Activated CD4-positive, alpha-beta T cell treated with anti-CD3 and anti-CD28 coated beads for 36 hours (primary cell): ENCODE data around the gene PHB1. TPM values are rescaled to one million over a fixed set of nuclear protein-coding genes. Genes with fewer than 3 reads are reported as not detected.

ENCODE experiments used
- ATAC-seq: fragments of 200-7000 bp; cut with Tn5 transposase; one replicate; pipeline ENCODE4 v1.10.0; 2021; ENCODE audit warnings: mild to moderate bottlenecking, moderate library complexity
- CTCF ChIA-PET: fragments of 350-600 bp; sonication (Branson Sonifier 250); formaldehyde crosslinking; loops from one replicate; lab custom pipeline; 2021; ENCODE audit warnings: antibody characterized with exemption; lab: Charles Lee
- POLR2A ChIA-PET: fragments of 350-600 bp; sonication (Branson Sonifier 250); formaldehyde crosslinking; loops from one replicate; lab custom pipeline; 2021; ENCODE audit warnings: antibody characterized with exemption, inconsistent platforms; lab: Charles Lee
- DNase-seq: peaks from one replicate; pipeline ENCODE4 v3.0.0-alpha.2; 2020
- H3K27ac Mint-ChIP-seq: one replicate; pipeline ENCODE4 v1.8.0; 2021; ENCODE audit warnings: mixed read lengths
- H3K27me3 Mint-ChIP-seq: one replicate; pipeline ENCODE4 v1.8.0; 2021; ENCODE audit warnings: mixed read lengths
- H3K36me3 Mint-ChIP-seq: one replicate; pipeline ENCODE4 v1.8.0; 2021; ENCODE audit warnings: low read depth, mixed read lengths
- H3K4me1 Mint-ChIP-seq: one replicate; pipeline ENCODE4 v1.8.0; 2021; ENCODE audit warnings: mixed read lengths
- H3K4me3 Mint-ChIP-seq: one replicate; pipeline ENCODE4 v1.8.0; 2021; ENCODE audit warnings: mild to moderate bottlenecking, moderate library complexity, mixed read lengths
- H3K9me3 Mint-ChIP-seq: one replicate; pipeline ENCODE4 v1.8.0; 2021; ENCODE audit warnings: low read depth, mixed read lengths
- intact Hi-C, 2 experiments: fragments of 100-400 bp; cut with DNase I in 1 of 2; cut with micrococcal nuclease in 1 of 2; formaldehyde crosslinking; loops; one replicate each; pipeline versions ENCODE4 v1.14.2 to v1.15.1; 2022 to 2024; cut with DNase I, micrococcal nuclease
- total RNA-seq, 2 experiments: library from RNA; stranded (reverse); gene quantifications; one replicate each; pipeline ENCODE4 v1.2.3, GENCODE V29; 2021

The PHB1 gene
- total RNA-seq = 100 to 1,000 TPM; 346 to 350 TPM

GRCh38 chr17:49414622-49415350 lies at the start of gene PHB1:
Gene PHB1 (minus strand): TSS chr17:49414882. CDS start chr17:49413264, 1,618 bp downstream.
- intact Hi-C loops = loop anchor here (1.0 to 5.0 kb wide), 13 partner anchors 52 to 681 kb away; partner anchors contain the start of genes KAT7 (in 2 of the 2), ATP5MC1 (in 1 of the 2), FAM117A (in 1 of the 2) and NGFR (in 1 of the 2)
- H3K9me3 Mint-ChIP-seq = no peaks in the 10 kb centered on the region
- DNase-seq (peak; percentile 98), ATAC-seq (peak; percentile 100)
- peaks cover 28% of the 10 kb centered on the region for H3K36me3 Mint-ChIP-seq
- CTCF ChIA-PET = interaction anchor here (0.5 to 10.9 kb wide), 16 partner anchors 8 to 484 kb away, joined by 3 to 134 read pairs (median 4); no protein-coding TSS in a partner anchor
- peak within 1 kb of the TSS; percentile 95 for H3K27ac Mint-ChIP-seq
- H3K4me3 Mint-ChIP-seq = peak within 1 kb of the TSS; percentile 100
- no peaks in the 10 kb centered on the region for H3K27me3 Mint-ChIP-seq
- POLR2A ChIA-PET = interaction anchor here (0.6 kb wide), 3 partner anchors 141 to 1689 kb away, joined by 3 read pairs; no protein-coding TSS in a partner anchor
- peaks cover 32% of the 10 kb centered on the region for H3K4me1 Mint-ChIP-seq

GRCh38 chr17:49464049-49464448 lies 49.4 kb upstream of the PHB1 start:
- peaks cover 38% of the 10 kb centered on the region for H3K27me3 Mint-ChIP-seq
- CTCF ChIA-PET = interaction anchor here (0.6 to 1.1 kb wide), 3 partner anchors 28 to 1266 kb away, joined by 3 read pairs; no protein-coding TSS in a partner anchor
- ATAC-seq (no peak), DNase-seq (no peak)
- H3K4me1 Mint-ChIP-seq = no peaks in the 10 kb centered on the region
- intact Hi-C loops = no loop called here
- POLR2A ChIA-PET = no interaction called here
- H3K27ac Mint-ChIP-seq = no peak overlapping the region
- H3K9me3 Mint-ChIP-seq = peaks cover 4% of the 10 kb centered on the region
- no peak overlapping the region for H3K4me3 Mint-ChIP-seq
- H3K36me3 Mint-ChIP-seq = no peaks in the 10 kb centered on the region

- H3K27me3 Mint-ChIP-seq = peaks cover 31% of the 10 kb centered on the region
- DNase-seq (no peak), ATAC-seq (no peak)
- peaks cover 4% of the 10 kb centered on the region for H3K9me3 Mint-ChIP-seq
- intact Hi-C loops = no loop called here
- H3K4me3 Mint-ChIP-seq = no peak overlapping the region
- ChIA-PET CTCF (interaction anchor here (0.8 to 1.0 kb wide), 2 partner anchors 10 to 20 kb away, joined by 3 read pairs; no protein-coding TSS in a partner anchor), POLR2A (no interaction called here)
- H3K4me1 Mint-ChIP-seq = no peaks in the 10 kb centered on the region
- H3K27ac Mint-ChIP-seq = no peak overlapping the region
- H3K36me3 Mint-ChIP-seq = no peaks in the 10 kb centered on the region
Measured at GRCh38 chr17:49461580-49461979, 46.9 kb upstream of the PHB1 start.

- Mint-ChIP-seq H3K9me3 (peaks cover 4% of the 10 kb centered on the region), H3K36me3 (no peaks in the 10 kb centered on the region), H3K4me3 (no peak overlapping the region), H3K27me3 (peaks cover 36% of the 10 kb centered on the region), H3K4me1 (no peaks in the 10 kb centered on the region), H3K27ac (no peak overlapping the region)
- ATAC-seq (no peak), DNase-seq (no peak)
- POLR2A ChIA-PET = no interaction called here
- intact Hi-C loops = no loop called here
- CTCF ChIA-PET = interaction anchor here (1.0 kb wide), 1 partner anchor 9 kb away, joined by 3 read pairs; no protein-coding TSS in a partner anchor
Measured at GRCh38 chr17:49460401-49460800, 45.7 kb upstream of the PHB1 start.

DNA sequence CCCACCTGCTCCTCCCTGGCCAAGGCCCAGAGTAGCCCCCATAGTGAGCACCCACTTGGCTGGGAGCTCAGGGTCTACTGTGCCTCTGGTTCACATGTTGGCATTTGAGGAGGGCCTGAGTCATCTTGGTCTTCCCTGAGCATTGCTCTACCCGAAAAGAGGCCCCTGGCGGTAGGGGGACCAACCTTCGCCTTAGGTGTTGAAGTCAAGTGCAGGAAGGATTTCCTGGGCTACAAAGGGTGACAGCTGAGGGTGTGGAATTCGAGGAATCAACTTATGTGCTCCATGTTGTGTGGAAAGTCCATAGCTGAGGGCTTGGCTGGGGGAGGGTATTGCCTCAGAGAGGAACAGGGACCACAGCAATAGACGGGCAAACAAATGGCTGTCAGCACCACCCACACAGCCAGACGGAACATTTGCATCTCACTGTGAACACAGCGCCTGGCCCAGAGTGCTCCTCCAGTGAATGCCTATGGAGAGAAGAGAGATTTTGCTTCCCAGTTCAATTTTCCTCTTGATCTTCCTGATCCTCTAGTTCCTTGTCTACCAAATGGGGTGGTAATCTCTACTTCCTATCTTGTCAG lies 44.8 kb upstream of the PHB1 start:
- Mint-ChIP-seq H3K9me3 (peaks cover 4% of the 10 kb centered on the region), H3K4me3 (no peak overlapping the region), H3K36me3 (no peaks in the 10 kb centered on the region), H3K27me3 (peaks cover 36% of the 10 kb centered on the region), H3K4me1 (no peaks in the 10 kb centered on the region), H3K27ac (no peak overlapping the region)
- no peak for ATAC-seq
- ChIA-PET CTCF (interaction anchor here (0.5 kb wide), 1 partner anchor 383 kb away, joined by 3 read pairs; no protein-coding TSS in a partner anchor), POLR2A (no interaction called here)
- intact Hi-C loops = no loop called here
- DNase-seq = no peak

DNA sequence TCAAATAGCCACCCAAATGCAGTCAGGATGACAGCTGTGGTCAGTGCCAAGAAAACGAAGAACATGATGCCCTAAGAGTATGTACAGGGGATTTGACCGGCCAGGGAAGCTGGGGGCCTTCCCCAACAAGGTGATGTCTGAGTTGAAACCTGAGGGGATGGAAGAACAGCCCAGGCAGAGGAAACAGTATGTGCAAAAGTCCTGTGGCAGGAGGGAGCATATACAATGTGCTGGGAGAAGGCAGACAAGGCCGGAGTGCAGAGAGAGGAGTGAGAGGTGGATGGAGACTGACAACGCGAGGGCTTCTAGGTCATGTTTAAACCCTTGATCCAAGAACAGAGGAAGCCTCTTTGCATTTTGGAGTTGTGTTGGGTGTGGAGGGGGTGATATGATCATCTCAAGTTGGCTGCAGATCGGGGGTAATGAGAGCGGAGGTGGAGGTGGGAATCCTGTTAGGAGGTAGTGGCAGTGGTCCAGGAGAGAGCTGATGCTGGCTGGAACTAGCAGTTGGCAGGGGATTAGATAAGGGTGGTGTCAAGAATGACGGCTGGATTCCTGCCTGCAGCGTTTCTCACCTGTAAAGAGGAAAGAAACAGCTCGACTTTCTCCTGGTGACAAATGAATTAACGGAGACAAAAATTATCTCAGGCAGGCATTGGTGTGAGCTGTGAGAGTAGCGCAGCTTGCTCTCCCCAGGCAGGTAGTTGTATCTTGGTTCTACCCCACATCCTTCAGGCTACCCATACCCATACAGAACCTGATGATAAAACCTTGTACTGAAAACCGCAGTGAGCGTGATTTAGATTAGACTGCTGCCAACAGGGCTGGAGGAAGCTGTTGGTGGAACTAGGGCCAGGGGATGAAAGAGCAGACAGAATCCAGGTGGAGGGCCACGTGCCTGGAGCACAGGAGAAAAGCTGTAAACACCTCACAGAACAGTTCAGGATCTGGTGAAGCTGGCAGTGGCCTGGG lies 43.2 kb upstream of the PHB1 start:
- ATAC-seq = no peak

DNA sequence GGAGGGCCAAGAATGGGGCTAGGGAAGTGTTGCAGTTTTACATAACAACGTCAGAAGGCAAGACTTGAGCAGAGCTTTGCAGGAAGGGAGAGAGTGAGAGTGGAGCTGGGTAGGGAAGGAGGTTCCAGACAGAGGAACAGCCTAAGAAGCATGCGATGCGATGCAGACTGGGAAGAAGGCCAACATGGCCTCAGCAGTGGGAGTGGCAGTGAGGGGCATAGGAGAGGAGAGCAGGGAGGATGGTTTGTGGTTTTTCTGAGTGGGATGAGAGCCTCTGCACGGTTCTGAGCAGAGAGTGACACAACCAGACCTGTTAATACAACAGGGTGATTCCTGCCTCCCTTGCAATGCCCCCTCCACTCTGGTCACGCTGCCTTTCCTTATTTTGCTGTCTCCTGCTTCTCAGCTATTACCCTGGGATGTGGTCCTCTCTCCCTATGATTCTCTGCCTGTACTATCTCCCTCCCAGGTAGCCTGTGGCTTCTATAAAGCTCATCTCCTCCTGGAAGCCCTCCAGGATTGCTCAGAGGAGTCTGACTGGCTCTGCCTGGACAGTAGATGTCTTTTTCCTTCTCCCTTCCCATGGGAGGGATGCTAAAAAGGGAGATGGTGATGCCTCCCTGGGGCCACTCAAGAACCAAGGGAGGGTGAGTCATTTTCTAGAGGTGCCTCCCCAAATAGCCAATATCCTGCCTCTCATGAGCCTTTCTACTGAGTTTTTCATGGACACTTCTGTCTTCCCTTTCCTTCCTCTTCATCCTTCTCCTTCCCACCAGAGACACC lies 41.7 kb upstream of the PHB1 start:
- H3K4me1 Mint-ChIP-seq = no peaks in the 10 kb centered on the region
- intact Hi-C loops = no loop called here
- ChIA-PET CTCF (interaction anchor here (0.7 kb wide), 3 partner anchors 49 to 1100 kb away, joined by 3 to 4 read pairs (median 3); no protein-coding TSS in a partner anchor), POLR2A (no interaction called here)
- no peaks in the 10 kb centered on the region for H3K36me3 Mint-ChIP-seq
- no peak for ATAC-seq
- no peaks in the 10 kb centered on the region for H3K9me3 Mint-ChIP-seq
- no peak overlapping the region for H3K27ac Mint-ChIP-seq
- H3K4me3 Mint-ChIP-seq = no peak overlapping the region
- peaks cover 22% of the 10 kb centered on the region for H3K27me3 Mint-ChIP-seq
- no peak for DNase-seq

More for the DNA sequence above, 43.2 kb upstream of the PHB1 start:
- no peaks in the 10 kb centered on the region for H3K36me3 Mint-ChIP-seq
- H3K27ac Mint-ChIP-seq = no peak overlapping the region
- CTCF ChIA-PET = no interaction called here
- no peaks in the 10 kb centered on the region for H3K4me1 Mint-ChIP-seq
- intact Hi-C loops = no loop called here
- H3K9me3 Mint-ChIP-seq = no peaks in the 10 kb centered on the region
- H3K4me3 Mint-ChIP-seq = no peak overlapping the region
- POLR2A ChIA-PET = interaction anchor here (0.7 kb wide), 1 partner anchor 556 kb away, joined by 4 read pairs; no protein-coding TSS in a partner anchor
- no peak for DNase-seq
- H3K27me3 Mint-ChIP-seq = peaks cover 24% of the 10 kb centered on the region

- no peak overlapping the region for H3K4me3 Mint-ChIP-seq
Measured at GRCh38 chr17:49455272-49455861, 40.7 kb upstream of the PHB1 start.

DNA sequence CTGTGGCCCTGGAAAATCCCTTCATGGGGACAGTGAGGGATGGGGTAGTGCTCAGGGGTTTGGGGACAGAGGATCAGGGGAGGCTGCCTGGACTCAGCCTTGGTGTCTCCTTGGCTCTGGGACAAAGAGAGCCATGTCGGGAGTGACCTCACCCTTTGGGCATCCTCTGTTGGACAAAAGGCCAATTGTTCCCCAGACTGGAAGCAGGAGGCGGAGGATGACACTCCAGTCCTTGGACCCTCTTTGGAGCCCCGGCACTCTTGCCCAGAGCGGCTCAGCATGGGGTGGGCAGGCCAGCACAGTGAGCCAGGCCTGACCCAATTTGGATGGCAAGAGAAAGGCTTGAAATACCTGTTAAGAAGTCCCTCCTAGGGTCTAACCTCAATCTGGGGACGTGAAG lies 39.4 kb upstream of the PHB1 start:
- no peaks in the 10 kb centered on the region for H3K4me1 Mint-ChIP-seq
- no peaks in the 10 kb centered on the region for H3K36me3 Mint-ChIP-seq
- H3K9me3 Mint-ChIP-seq = no peaks in the 10 kb centered on the region
- no peak for DNase-seq
- H3K27me3 Mint-ChIP-seq = peaks cover 14% of the 10 kb centered on the region
- intact Hi-C loops = no loop called here
- POLR2A ChIA-PET = no interaction called here
- CTCF ChIA-PET = interaction anchor here (1.0 kb wide), 1 partner anchor 44 kb away, joined by 6 read pairs; no protein-coding TSS in a partner anchor
- H3K27ac Mint-ChIP-seq = no peak overlapping the region
- H3K4me3 Mint-ChIP-seq = no peak overlapping the region
- ATAC-seq = no peak

More at GRCh38 chr17:49455272-49455861, 40.7 kb upstream of the PHB1 start:
- no peaks in the 10 kb centered on the region for H3K9me3 Mint-ChIP-seq
- H3K36me3 Mint-ChIP-seq = no peaks in the 10 kb centered on the region
- H3K27me3 Mint-ChIP-seq = peaks cover 18% of the 10 kb centered on the region
- intact Hi-C loops = no loop called here
- ATAC-seq (no peak), DNase-seq (no peak)
- no peak overlapping the region for H3K27ac Mint-ChIP-seq
- no peaks in the 10 kb centered on the region for H3K4me1 Mint-ChIP-seq
- POLR2A ChIA-PET = no interaction called here
- CTCF ChIA-PET = interaction anchor here (0.6 to 0.7 kb wide), 4 partner anchors 50 to 1099 kb away, joined by 3 to 4 read pairs (median 3); no protein-coding TSS in a partner anchor

DNA sequence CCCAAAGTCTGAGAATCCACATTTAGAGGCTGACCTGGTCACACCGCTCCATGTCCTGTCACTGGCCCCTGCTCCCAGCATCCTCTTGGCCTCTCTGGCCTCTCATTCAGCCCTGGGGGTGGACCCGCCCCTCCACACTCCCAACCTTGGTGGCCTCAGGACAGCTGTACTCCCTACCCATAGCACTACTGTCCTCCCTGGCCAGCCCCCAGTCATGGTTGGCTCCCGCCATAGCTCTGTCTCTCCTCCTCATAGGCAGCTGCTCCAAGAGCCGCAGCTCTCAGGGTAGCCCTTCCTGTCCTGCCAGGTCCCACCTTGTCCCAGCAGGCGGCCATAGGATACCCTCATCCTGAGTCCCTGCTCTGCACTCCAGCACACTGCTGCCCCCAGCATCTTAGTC lies 38.0 kb upstream of the PHB1 start:
- DNase-seq (no peak), ATAC-seq (no peak)
- Mint-ChIP-seq H3K9me3 (no peaks in the 10 kb centered on the region), H3K27ac (no peak overlapping the region), H3K4me1 (no peaks in the 10 kb centered on the region), H3K27me3 (peaks cover 7% of the 10 kb centered on the region), H3K4me3 (no peak overlapping the region), H3K36me3 (no peaks in the 10 kb centered on the region)
- ChIA-PET POLR2A (no interaction called here), CTCF (no interaction called here)
- intact Hi-C loops = no loop called here
